CD4-positive, alpha-beta T cell treated with Interleukin-15 for 4 hours (primary cell): ENCODE measurements around the gene SCAF11.
"Not testable (repeated sequence)": the region's sequence is repeated elsewhere in the genome, so short reads cannot be mapped to it uniquely, and the experiment has no call there.

Experiments used
- DNase-seq: peaks from one replicate; pipeline ENCODE4 v3.0.0-alpha.2; 2020; ENCODE audit warnings: low spot score

Gene SCAF11

GRCh38 chr12:45990468-45991283 lies at the start of gene SCAF11:
Gene SCAF11, minus strand, starts transcription at chr12:45990574. Its CDS starts 26,407 bp downstream, at chr12:45964167.
- DNase-seq, result peak; percentile 100

DNA sequence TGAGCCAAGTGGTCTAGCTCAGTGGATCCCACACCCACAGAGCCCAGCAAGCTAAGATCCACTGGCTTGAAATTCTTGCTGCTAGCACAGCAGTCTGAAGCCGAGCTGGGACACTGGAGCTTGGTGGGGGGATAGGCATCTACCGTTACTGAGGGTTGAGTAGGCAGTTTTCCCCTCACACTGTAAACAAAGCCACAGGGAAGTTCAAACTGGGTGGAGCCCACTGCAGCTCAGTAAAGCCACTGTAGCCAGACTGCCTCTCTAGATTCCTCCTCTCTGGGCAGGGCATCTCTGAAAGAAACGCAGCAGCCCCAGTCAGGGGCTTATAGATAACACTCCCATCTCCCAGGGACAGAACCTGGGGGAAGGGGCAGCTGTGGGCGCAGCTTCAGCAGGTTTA lies 46.7 kb upstream of the SCAF11 start:
- not testable (repeated sequence) for DNase-seq

- no peak for DNase-seq
Observed at GRCh38 chr12:46027172-46027571, 36.8 kb upstream of the SCAF11 start.

DNA sequence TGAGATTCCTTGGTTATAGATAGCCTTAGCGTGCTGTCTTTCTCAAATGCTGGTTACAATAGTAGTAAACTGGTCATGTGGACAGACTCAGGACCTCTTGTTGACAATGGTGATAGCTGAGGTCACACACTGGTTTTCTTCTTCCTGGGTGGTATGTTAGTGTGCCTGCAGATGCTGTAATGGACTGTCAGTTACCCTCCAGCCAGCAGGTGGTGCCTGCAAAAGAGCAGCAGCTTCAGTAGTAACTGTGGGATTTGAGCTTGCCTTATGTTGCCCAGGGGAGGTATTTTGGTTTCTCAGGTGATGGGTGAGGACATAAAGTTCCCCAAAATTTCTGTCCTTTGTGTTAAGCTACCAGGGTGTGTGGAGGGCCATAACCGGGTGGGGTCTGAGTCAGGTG lies 33.7 kb upstream of the SCAF11 start:
- DNase-seq, result no peak

DNA sequence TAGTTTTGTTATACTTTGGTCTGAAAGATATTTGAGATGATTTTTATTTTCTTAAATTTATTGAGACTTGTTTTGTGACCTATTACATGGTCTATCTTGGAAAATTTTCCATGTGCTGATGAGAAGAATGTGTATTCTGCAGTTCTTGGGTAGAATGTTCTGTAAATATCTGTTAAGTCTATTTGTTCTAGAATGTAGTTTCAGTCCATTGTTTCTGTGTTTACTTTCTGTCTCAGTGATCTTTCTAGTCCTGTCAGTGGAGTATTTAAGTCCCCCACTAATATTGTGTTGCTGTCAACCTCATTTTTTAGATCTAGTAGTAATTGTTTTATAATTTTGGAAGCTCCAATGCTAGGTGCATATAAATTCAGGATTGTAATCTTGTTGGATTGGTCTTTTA lies 30.4 kb upstream of the SCAF11 start:
- no peak for DNase-seq

DNA sequence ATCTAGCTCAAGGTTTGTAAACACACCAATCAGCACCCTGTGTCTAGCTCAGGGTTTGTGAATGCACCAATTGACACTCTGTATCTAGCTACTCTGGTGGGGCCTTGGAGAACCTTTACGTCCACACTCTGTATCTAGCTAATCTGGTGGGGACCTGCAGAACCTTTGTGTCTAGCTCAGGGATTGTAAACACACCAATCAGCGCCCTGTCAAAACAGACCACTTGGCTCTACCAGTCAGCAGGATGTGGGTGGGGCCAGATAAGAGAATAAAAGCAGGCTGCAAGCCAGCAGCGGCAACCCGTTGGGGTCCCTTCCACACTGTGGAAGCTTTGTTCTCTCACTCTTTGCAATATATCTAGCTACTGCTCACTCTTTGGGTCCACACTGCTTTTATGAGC lies 28.3 kb upstream of the SCAF11 start:
- DNase-seq, result not testable (repeated sequence)

DNA sequence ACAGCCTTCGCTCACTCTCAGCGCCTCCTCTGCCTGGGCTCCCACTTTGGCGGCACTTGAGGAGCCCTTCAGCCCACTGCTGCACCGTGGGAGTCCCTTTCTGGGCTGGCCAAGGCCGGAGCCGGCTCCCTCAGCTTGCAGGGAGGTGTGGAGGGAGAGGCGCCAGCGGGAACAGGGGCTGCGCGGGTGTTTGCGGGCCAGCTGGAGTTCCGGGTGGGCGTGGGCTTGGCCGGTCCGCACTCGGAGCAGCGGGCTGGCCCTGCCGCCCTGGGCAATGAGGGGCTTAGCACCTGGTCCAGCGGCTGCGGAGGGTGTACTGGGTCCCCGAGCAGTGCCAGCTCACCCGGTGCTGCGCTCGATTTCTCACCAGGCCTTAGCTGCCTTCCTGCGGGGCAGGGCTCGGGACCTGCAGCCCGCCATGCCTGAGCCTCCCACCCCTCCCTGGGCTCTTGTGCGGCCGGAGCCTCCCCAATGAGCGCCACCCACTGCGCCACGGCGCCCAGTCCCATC lies 27.5 kb upstream of the SCAF11 start:
- not testable (repeated sequence) for DNase-seq

DNA sequence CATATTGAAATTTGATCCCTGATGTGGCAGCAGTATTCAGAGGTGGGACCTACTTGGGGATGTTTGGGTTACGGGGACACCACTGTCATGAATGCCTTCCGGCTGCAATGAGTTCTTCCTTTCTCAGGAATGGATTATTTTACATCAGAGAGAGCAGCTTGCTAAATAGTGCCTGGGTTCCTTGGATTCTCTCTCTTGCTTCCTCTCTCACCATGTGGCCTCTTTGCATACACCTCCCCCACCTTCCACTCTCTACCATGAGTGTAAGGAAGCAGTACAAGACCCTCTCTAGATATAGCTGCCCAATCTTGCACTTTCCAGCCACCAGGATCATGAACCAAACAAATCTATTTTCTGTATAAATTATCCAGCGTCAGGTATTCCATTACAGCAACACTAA lies 15.4 kb upstream of the SCAF11 start:
- no peak for DNase-seq

DNA sequence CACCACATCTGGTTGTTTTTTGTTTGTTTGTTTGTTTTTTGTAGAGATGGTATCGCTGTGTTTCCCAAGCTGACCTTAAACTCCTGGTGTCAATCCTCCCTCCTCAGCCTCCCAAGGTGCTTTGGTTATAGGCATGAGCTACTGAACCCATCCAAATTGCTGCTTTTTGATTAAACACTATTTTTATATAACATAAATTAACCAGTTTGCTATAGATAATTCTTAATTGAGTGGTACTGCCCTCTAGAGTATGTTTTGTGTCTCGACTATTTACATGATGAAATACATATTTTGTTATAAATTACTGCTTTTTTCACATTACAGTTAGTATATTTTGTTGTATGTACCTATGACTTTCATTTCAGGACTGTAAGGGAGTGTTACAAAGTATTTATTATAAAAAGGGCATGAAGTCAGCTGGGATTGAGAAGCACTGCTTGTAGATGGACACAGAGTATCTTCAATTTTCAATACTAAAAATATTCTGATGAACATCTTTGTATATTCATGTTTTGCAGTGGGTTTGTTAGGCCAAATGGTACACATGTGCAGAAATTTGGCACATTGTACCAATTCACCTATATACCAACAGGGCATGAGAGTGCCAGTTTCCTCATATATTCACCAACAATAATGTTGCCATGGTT lies 14.9 kb upstream of the SCAF11 start:
- peak; percentile 23 for DNase-seq

DNA sequence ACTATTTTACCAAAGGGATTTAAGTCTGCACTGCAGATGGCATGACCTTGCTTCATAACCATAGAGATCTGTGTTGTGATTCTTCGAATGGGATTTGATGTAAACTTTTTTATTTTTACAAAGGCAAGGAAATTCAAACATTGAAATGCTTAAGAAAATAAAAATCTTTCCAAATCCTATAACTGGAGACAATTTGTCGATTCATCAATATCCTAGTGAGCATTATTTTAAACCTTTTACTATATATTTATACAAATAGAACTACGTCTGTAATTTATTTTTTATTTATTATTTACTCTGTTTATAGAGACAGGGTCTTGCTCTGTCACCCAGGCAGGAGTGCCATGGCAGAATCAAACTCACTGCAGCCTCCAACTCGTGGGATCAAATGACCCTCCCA lies 14.3 kb upstream of the SCAF11 start:
- DNase-seq, result no peak

DNA sequence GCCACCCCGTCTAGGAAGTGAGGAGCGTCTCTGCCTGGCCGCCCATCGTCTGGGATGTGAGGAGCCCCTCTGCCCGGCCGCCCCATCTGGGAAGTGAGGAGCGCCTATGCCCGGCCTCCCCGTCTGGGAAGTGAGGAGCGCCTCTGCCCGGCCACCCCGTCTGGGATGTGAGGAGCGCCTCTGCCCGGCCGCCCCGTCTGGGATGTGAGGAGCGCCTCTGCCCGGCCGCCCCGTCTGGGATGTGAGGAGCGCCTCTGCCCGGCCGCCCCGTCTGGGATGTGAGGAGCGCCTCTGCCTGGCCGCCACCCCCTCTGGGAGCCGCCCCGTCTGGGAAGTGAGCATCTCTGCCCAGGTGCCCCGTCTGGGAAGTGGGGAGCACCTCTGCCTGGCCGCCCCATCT lies 9.7 kb upstream of the SCAF11 start:
- DNase-seq, result not testable (repeated sequence)

DNA sequence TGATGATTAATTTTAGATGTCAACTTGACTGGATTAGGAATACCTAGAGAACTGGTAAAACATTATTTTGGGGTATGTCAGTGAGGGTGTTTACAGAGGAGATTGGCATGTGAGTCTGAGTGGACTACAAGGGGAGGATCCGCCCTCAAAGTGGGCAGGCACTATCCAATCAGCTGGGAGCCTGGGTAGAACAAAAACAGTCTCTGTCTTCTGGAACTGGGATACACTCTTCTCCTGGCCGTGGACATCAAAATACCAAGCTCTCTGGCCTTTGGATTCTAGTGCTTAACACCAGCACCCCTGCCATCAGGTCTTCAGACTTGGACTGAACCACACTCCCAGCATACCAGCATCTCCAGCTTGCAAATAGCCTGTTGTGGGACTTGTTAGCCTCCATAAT lies 4.4 kb upstream of the SCAF11 start:
- DNase-seq, result no peak

DNA sequence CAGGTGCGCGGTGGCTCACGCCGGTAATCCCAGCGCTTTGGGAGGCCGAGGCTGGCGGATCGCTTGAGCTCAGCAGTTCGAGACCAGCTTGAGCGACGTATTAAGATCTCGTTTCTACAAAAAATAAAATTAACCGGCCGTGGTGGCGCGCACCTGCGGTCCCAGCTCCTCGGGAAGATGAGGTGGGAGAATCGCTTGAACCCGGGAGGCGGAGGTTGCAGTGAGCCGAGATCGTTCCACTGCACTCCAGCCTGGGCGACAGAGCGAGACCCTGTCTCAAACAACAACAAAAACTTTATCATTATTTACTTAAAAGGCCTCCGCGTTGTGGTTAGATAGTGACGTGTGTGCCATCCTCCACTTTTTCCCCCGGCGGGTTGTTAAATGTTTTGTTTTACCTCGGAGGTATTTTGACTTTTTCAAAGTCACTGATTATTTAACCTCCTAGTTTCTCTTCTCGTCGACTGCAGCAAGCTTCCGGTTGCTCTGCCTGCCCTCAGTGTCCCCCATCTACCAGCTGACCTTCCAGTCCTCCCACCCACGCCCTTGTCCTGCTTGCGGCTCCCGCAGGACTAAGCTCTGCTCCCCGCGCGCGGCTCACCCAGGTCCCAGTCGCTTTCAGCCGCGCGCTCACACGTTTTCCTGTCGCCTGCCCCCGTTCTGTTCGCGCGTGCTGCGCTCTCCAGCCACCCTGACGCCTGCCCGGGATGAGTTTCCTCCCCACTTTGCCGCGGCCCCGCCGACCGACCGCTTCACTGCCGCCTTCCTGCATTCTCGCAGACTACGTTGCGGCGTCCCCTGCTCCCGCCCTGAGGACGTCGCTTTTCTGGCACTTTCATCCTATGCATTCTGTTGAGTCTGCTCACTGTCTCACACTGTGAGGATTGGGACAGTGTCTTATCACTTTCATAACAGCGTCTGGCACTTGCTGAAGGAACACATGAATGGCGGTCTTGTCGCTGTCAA lies 1.2 kb upstream of the SCAF11 start:
- DNase-seq, result peak; percentile 54

DNA sequence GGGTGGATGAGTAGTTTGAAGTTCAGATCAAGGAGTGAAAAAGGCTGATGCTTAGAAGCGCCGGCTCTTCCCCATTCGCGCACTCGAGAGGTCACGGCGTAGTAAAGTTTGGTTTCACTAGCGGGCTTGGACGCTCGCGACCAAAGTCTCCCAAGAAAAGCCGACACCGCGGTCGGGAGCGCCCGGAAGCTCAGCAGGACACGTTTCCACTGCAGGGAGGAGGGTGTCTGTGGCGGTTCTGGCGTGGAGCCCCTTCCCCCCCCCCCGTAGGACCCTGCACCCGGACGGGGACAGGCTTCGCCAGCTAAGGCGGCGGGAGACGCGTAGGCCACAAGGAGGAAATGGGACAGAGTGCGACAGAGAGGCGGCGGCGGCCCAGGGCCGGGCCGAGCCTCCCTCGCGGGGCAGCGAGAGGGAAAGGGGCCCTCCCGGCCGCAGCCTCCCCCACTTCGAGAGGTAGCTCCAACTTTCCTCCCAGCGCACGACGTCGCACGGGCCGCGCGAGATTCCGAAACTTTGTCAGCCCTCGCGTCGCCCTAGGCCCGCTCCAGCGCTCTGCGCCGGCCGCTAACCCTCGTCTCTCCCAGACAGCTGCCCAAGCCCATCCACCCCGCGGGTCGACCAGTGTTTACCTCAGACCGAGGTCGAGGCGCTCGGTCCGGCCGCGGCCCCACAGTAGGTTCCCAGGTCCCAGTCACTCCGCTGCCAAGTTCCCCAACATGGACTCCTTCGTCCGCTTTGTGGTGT lies 480 bp downstream of the SCAF11 start:
- DNase-seq, result peak; percentile 59

DNA sequence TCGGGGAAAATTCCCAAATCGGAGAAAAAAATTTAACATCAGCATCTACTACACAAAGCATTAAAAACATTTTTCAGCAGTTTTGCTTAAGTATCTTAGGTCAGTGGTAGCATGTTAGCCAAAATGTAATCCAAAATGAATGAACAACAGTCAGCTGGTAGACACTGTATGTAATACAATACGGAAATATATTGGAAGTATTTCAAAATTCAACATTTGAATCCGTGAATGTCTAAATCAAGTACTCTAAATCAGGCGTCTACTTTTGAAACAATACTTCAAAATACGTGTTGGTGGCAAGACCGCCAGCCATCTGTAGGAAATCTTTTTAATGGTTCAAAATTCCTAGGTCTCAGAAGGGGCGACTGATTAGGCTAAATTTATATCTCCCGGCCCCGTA lies 1.1 kb downstream of the SCAF11 start:
- no peak for DNase-seq

GRCh38 chr12:45988264-45988663 lies 2.1 kb downstream of the SCAF11 start:
- peak; percentile 17 for DNase-seq

- DNase-seq, result no peak
Observed at GRCh38 chr12:45987340-45987727, 3.0 kb downstream of the SCAF11 start.

DNA sequence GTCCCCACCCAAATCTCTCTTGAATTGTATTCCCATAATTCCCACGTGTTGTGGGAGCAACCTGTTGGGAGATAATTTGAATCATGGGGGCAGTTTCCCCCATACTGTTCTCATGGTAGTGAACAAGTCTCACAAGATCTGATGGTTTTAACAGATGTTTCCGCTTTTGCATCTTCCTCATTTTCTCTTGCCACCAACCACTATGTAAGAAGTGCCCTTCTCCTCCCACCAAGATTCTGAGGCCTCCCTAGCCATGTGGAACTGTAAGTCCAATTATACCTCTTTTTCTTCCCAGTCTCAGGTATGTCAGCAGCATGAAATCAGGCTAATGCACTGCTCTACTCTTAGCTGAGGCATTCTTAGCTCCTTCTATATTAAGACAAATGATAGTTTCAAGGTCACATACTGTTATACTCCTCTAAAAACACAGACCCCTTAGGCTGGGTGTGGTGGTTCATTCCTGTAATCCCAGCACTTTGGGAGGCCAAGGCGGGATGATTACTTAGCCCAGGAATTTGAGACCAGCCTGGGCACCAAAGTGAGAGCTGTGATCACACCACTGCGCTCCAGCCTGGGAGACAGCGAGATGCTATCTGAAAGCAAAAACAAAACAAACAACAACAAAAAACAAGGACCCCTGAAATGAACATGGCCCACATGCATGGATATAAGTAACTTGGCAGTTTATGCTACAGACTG lies 3.6 kb downstream of the SCAF11 start:
- DNase-seq, result no peak

- no peak for DNase-seq
Observed at GRCh38 chr12:45981075-45981837, 9.1 kb downstream of the SCAF11 start.

- DNase-seq, result no peak
Observed at GRCh38 chr12:45980540-45980939, 9.8 kb downstream of the SCAF11 start.
